Vagina (tissue), 2 donors: ENCODE results near the gene DACH1. TPM values are rescaled to one million over a fixed set of nuclear protein-coding genes. Genes with fewer than 3 reads are reported as not detected.

Source experiments
- DNase-seq, 2 donors: peaks; one replicate each; pipeline ENCODE4 v3.0.0-alpha.2; 2017; ENCODE audit errors: extremely low spot score in 2 of 2
- H3K27ac ChIP-seq: fragments of 200-600 bp; sonication (generic); one replicate; pipeline ENCODE4 v1.5.1; 2019
- H3K27me3 ChIP-seq: fragments of 200-600 bp; sonication (generic); one replicate; pipeline ENCODE4 v1.5.1; 2019
- H3K36me3 ChIP-seq, 2 donors: fragments of 200-600 bp; sonication (generic); one replicate each; pipeline ENCODE4 v1.5.1; 2017 to 2019
- H3K4me1 ChIP-seq: fragments of 200-600 bp; sonication (generic); one replicate; pipeline ENCODE4 v1.5.1; 2019
- H3K4me3 ChIP-seq, 2 donors: fragments of 200-600 bp; sonication (generic); 1 replicate in 1 of 2; 2 replicates in 1 of 2; pipeline ENCODE4 v1.5.1; 2016 to 2019
- H3K9me3 ChIP-seq: fragments of 200-600 bp; sonication (generic); one replicate; pipeline ENCODE4 v1.5.1; 2019
- POLR2A ChIP-seq, 2 donors: fragments of 450-650 bp; IDR thresholded peaks; one replicate each; pipeline ENCODE4 v1.6.1; 2017; ENCODE audit warnings: antibody characterized with exemption in 2 of 2, mild to moderate bottlenecking in 2 of 2, moderate library complexity in 2 of 2
- POLR2AphosphoS5 ChIP-seq, 2 donors: sonication (generic); formaldehyde crosslinking; IDR thresholded peaks; one replicate each; pipeline ENCODE4 v1.9.0; 2017; ENCODE audit warnings: antibody characterized with exemption in 2 of 2, mild to moderate bottlenecking in 2 of 2, low read depth in 1 of 2; ENCODE audit not compliant: insufficient read depth in 1 of 2
- intact Hi-C: fragments of 100-400 bp; cut with DNase I; formaldehyde crosslinking; loops from one replicate; pipeline ENCODE4 v1.15.1; 2023
- total RNA-seq: library from RNA; depleted of rRNA; stranded (reverse); fragments of >200 nt; gene quantifications from one replicate; pipeline ENCODE4 v1.2.3, GENCODE V29; 2016
- TF ChIP-seq, protein P1 (sequence below), 3 experiments: fragments of 450-650 bp in 2 of 3; fragments of 200-600 bp in 1 of 3; sonication (generic) in 1 of 3; IDR thresholded peaks; one replicate each; pipeline ENCODE4 v1.5.1; 2017 to 2019; ENCODE audit warnings: antibody characterized with exemption in 3 of 3, mild to moderate bottlenecking in 2 of 3, moderate library complexity in 2 of 3

DACH1 gene
- total RNA-seq, 1 donor from 2014 or later: 7.9 TPM

DNA sequence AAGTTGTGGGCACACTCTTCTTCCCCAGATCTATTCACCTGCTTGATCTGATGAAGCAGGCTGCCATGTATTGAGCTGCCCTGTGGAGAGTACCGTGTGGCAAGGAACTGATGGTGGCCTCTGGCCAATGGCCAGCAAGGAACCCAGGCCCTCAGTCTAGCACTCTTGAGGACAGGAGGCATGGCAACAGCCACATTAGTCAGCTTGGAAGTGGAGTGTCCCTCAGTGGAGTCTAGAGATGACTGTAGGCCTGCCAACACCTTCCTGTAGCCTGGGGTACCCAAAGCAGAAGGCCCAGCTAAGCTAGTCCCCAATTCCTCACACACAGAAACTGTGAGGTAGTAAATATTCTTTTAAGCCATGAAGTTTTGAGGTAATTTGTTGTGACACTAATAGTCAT lies 412.5 kb downstream of the DACH1 start:
- no peak for TF ChIP-seq POLR2A (IDR thresholded peaks at IDR 0.05)
- TF ChIP-seq POLR2AphosphoS5 (IDR thresholded peaks at IDR 0.05; ENCODE audit: insufficient read depth in 1 of 2, low read depth in 1 of 2): no peak
- TF ChIP-seq, protein P1, sequence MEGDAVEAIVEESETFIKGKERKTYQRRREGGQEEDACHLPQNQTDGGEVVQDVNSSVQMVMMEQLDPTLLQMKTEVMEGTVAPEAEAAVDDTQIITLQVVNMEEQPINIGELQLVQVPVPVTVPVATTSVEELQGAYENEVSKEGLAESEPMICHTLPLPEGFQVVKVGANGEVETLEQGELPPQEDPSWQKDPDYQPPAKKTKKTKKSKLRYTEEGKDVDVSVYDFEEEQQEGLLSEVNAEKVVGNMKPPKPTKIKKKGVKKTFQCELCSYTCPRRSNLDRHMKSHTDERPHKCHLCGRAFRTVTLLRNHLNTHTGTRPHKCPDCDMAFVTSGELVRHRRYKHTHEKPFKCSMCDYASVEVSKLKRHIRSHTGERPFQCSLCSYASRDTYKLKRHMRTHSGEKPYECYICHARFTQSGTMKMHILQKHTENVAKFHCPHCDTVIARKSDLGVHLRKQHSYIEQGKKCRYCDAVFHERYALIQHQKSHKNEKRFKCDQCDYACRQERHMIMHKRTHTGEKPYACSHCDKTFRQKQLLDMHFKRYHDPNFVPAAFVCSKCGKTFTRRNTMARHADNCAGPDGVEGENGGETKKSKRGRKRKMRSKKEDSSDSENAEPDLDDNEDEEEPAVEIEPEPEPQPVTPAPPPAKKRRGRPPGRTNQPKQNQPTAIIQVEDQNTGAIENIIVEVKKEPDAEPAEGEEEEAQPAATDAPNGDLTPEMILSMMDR (IDR thresholded peaks at IDR 0.05): no peak
- Histone ChIP-seq H3K27ac (no peak overlapping the region), H3K4me3 (no peak overlapping the region), H3K27me3 (no peaks in the 10 kb centered on the region), H3K4me1 (no peaks in the 10 kb centered on the region), H3K36me3 (no peaks in the 10 kb centered on the region), H3K9me3 (no peaks in the 10 kb centered on the region)
- no peak for DNase-seq
- intact Hi-C loops: no loop called here

DNA sequence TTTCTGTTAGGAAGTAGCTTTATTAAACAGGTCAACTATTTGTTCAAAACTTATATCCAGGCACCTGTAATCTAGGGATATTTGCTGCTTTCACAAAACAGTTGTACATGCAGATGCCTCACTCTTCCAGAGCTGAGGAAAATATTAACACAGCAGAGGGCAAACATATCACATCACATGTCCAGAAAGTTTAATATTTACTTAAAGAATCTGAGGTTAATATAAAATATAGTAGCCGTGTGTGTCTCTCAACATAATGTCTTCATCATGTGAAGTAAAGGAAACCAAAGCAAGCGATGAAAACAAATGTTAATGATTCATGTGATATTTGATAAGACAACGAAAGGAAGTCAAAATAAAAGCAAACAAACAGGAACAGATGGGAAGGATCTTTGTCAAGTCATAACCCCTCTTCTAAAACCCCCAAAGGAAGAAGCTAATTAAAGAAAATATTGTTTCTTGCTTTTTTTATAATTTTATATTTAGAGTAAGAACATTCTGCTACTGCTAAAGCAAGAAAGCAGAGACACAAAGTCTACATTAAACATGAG lies 418.8 kb downstream of the DACH1 start:
- H3K27me3 ChIP-seq: no peaks in the 10 kb centered on the region
- no peak for TF ChIP-seq POLR2A (IDR thresholded peaks at IDR 0.05)
- no peak for TF ChIP-seq POLR2AphosphoS5 (IDR thresholded peaks at IDR 0.05; ENCODE audit: insufficient read depth in 1 of 2, low read depth in 1 of 2)
- TF ChIP-seq, protein P1 (IDR thresholded peaks at IDR 0.05): no peak
- no peaks in the 10 kb centered on the region for H3K4me1 ChIP-seq
- intact Hi-C loops: no loop called here
- no peak overlapping the region for H3K4me3 ChIP-seq
- no peak for DNase-seq
- H3K27ac ChIP-seq: no peak overlapping the region
- H3K36me3 ChIP-seq: no peaks in the 10 kb centered on the region
- H3K9me3 ChIP-seq: no peaks in the 10 kb centered on the region

DNA sequence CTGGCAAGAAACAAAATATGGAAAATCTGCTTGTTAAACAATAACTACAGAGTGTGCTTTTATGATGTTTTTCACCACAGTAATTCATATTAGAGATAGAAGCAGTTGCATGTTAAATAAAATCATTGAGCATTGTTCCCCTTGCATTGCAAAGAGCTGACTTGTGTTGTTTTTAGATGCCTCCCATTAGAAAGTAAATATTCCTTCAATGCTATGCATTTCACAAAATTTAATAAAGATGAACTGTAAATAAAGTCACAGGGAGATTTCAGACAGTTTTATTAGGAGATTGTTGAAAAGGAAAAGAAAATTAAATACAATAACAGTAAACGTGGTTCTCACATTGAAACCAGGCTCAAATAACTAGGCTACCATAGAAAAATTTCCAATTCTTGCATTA lies 429.3 kb downstream of the DACH1 start:
- Histone ChIP-seq H3K4me1 (no peaks in the 10 kb centered on the region), H3K27ac (no peak overlapping the region), H3K27me3 (no peaks in the 10 kb centered on the region), H3K4me3 (no peak overlapping the region), H3K36me3 (no peaks in the 10 kb centered on the region), H3K9me3 (no peaks in the 10 kb centered on the region)
- no peak for DNase-seq
- TF ChIP-seq, protein P1 (IDR thresholded peaks at IDR 0.05): no peak
- TF ChIP-seq POLR2A (IDR thresholded peaks at IDR 0.05) (no peak), POLR2AphosphoS5 (IDR thresholded peaks at IDR 0.05; ENCODE audit: insufficient read depth in 1 of 2, low read depth in 1 of 2) (no peak)
- intact Hi-C loops: no loop called here

DNA sequence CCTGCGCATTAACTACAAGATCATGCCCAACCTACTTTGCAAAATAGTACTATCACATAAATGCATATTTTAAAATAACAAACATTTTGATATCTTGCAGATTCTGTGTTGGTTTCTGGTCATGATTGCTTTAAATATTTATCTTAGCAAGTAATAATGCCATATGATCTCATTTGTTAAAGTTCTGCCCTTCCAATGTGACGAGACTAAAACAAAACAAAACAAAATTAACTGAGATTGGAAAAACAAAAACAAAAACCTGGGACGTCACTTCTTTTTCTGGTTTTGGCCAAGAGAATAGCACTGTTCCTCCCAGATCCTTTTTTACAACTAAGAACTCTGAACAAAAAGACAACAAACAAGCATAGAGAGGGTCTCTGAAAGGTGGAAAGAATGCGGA lies 436.3 kb downstream of the DACH1 start:
- no peaks in the 10 kb centered on the region for H3K9me3 ChIP-seq
- no peak overlapping the region for H3K4me3 ChIP-seq
- intact Hi-C loops: no loop called here
- H3K4me1 ChIP-seq: no peaks in the 10 kb centered on the region
- H3K27ac ChIP-seq: no peak overlapping the region
- TF ChIP-seq POLR2A (IDR thresholded peaks at IDR 0.05): no peak
- no peak for TF ChIP-seq POLR2AphosphoS5 (IDR thresholded peaks at IDR 0.05; ENCODE audit: insufficient read depth in 1 of 2, low read depth in 1 of 2)
- TF ChIP-seq, protein P1 (IDR thresholded peaks at IDR 0.05): no peak
- H3K27me3 ChIP-seq: no peaks in the 10 kb centered on the region
- H3K36me3 ChIP-seq: no peaks in the 10 kb centered on the region
- DNase-seq: no peak

DNA sequence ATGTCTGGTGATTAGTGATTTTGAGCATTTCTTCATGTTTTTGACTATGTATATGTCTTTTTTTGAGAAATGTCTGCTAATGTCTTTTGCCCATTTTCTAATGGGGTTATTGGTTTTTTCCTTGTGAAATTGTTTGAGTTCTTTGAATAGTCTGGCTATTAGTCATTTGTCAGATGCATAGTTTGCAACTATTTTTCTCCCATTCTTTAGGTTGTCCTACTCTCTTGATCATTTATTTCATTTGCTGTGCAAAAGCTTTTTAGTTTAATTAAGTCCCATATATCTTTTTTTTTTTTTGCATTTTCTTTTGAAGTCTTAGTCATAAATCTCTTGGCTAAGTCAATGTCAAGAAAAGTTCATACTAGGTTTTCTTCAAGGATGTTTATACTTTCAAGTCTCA lies 449.8 kb downstream of the DACH1 start:
- intact Hi-C loops: no loop called here
- no peaks in the 10 kb centered on the region for H3K27me3 ChIP-seq
- TF ChIP-seq POLR2A (IDR thresholded peaks at IDR 0.05): no peak
- TF ChIP-seq, protein P1 (IDR thresholded peaks at IDR 0.05): no peak

More for the DNA sequence above, 449.8 kb downstream of the DACH1 start:
- H3K4me3 ChIP-seq: no peak overlapping the region
- H3K9me3 ChIP-seq: no peaks in the 10 kb centered on the region
- H3K36me3 ChIP-seq: no peaks in the 10 kb centered on the region
- H3K4me1 ChIP-seq: no peaks in the 10 kb centered on the region
- H3K27ac ChIP-seq: no peak overlapping the region
- no peak for DNase-seq
